Mucosa of gallbladder (tissue), 1 donor: ENCODE measurements around the gene REC8. TPM values are rescaled to one million over a fixed set of nuclear protein-coding genes. Genes with fewer than 3 reads are reported as not detected.
"Not testable (repeated sequence)": the region's sequence is repeated elsewhere in the genome, so short reads cannot be mapped to it uniquely, and the experiment has no call there.

Source experiments
- DNase-seq: peaks from one replicate; pipeline ENCODE4 v3.0.0-alpha.2; 2020; ENCODE audit warnings: low spot score
- total RNA-seq: library from RNA; stranded (reverse); gene quantifications from one replicate; pipeline ENCODE4 v1.2.1, GENCODE V29; 2021
- donor health status: DM: no; HTN: no; CAD: no.

Gene REC8
- total RNA-seq, 1 donor from 2014 or later, result 208 TPM

GRCh38 chr14:24203249-24203886 is 31.5 kb downstream of the REC8 start:
- not testable (repeated sequence) for DNase-seq

DNA sequence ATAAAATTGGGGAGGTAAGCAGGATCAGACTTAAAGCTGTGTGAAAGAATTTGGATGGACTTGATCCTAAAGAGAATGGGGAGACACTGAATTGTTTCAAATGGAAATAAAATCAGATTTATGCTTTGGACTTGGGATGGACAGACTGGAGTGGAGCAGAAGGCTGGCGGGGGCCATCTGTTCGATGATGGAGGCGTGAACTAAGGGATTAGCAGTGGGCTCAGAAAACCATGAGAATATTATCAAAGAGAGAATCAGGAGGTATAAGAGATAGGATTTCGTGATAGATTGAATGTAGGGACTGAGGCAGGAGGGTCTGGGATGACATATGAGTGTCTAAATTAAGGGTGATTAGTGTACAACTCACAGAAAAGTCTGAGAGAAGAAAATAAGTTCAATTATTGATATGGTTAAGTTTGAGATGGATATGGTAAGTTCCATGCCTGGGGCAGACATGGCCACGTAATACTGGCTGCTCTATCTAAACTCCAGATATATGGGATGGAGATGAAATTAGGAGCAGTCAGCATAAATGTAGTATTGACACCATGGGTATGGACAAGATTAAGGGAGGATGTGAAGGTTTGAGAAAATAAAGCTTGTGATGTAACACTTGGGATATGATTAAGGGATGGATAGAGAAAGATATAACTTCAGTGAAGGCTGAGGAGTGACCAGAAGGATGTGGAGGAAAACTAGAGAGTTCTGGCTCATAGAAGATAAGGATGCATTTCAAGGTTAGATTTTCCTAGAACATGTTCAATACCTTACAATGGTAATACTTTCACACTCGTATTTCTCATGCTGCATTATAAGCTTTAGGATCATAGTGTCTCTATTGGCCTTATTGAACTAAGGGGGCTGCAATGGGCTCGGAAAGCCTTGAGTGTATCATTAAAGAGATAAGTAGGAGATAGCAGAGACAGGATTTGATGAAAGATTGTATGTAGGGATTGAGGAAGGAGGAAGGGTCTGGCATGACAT is 32.6 kb downstream of the REC8 start:
- no peak for DNase-seq

GRCh38 chr14:24206260-24207103 is 34.6 kb downstream of the REC8 start:
- DNase-seq, result no peak

DNA sequence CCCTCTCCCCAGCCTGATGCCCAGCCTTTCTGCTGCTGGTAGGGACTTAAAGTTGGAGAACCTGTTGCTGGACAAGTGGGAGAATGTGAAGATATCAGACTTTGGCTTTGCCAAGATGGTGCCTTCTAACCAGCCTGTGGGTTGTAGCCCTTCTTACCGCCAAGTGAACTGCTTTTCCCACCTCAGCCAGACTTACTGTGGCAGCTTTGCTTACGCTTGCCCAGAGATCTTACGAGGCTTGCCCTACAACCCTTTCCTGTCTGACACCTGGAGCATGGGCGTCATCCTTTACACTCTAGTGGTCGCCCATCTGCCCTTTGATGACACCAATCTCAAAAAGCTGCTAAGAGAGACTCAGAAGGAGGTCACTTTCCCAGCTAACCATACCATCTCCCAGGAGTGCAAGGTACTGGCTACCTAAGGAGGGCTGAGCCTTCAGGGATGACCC is 35.2 kb downstream of the REC8 start:
- DNase-seq, result no peak

DNA sequence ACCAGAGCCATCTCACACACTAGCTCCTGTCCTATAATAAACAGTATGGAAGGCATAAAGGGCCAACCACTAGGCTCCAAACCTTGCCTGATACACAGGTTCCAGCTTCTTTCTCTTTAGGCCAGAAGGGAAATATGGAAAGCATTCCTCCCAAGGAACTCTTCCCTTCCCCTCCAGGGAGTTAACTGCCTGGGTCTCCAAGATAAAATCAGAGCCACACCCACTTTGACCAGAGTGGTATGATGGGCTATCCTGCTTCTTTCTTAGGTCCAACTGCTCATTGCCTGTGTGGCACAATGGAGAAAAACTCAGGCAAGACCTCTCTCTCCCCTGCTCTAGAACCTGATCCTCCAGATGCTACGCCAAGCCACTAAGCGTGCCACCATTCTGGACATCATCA is 35.7 kb downstream of the REC8 start:
- no peak for DNase-seq

- DNase-seq, result no peak
Observed at GRCh38 chr14:24211311-24211710, 39.4 kb downstream of the REC8 start.

DNA sequence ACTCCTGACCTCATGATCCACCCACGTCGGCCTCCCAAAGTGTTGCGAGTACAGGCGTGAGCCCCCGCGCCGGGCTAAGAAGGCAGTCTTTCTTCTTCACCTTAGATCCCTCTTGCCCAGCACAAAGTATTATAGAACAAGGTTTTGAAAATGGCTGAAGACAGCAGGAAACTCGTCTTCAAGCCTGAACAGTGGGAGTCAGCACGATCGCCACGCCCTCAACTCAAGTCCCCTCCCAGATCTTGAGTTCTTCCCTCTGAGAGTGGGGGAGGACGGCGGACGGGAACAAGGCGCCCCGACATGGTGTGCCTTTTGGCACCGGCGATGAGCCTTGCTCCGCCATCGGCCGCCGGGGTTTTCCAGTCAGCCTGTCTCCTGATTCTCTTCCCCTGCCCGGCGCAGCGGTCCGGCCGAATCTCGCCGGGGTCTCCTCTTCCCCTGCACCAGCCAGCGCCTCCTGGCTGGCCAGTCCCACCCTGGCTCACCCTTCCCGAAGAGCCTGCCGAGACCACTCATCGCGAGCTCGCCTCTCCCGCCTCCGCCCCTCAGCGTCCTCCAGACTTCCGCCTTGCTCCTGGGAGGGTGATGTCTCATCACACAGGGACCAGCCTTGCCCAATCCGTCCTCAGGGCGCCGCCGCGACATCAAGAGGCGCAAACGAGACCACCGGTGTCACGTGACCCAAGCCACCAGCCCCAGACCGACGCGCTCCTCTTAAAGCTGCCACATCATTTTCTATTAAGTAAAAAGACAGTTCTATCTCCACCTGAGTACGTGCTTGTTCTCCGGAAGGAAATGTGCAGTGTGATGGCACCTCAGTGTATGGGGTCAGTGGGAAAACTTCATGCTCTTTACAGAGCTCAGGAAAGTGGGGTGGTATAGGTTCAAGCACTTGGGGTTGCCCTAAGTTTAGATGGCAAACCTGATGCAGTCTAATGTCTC is 41.3 kb downstream of the REC8 start, which contains the start of gene CHMP4A:
CHMP4A (minus strand) TSS at position 565 of the 942 bp plus-strand sequence; CDS start at position 516, 49 bp downstream.
- peak; percentile 97 for DNase-seq

DNA sequence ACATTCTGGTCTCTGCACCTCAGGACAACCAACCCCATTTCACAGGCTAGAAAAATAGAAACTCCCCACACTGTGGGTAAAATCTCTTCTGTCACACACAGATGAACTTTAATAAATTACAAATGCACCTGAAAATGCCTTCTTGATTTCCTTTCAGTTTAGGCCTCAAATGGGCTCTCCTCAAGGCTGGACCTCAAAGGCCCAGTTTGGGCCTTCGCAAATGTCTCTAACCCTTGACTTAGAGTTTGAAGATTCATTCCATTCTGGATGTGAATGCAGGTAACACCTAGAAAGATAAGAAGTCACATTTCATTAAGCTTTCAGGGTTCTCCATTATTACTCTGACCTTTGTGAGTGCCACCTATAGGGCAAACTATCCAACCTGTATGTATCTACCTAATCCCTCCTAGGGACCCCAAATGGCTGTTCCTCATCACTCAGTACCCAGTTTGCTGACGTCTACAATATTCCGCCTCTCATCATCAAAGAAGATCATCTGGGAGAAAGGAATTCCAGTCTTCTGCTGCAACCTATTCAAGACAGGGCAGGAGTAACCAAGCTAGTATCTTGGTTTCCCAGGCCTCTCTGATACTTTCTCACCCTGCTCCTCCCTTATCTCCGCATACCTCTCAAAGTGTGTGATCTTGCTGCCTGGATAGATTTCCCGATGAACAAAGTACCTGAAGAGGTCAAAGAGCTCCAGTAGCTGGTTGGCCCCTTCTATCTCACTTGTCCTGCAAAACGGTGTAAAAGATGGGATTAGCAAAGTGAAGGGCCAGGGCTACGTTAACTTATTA is 42.2 kb downstream of the REC8 start:
- DNase-seq, result no peak

DNA sequence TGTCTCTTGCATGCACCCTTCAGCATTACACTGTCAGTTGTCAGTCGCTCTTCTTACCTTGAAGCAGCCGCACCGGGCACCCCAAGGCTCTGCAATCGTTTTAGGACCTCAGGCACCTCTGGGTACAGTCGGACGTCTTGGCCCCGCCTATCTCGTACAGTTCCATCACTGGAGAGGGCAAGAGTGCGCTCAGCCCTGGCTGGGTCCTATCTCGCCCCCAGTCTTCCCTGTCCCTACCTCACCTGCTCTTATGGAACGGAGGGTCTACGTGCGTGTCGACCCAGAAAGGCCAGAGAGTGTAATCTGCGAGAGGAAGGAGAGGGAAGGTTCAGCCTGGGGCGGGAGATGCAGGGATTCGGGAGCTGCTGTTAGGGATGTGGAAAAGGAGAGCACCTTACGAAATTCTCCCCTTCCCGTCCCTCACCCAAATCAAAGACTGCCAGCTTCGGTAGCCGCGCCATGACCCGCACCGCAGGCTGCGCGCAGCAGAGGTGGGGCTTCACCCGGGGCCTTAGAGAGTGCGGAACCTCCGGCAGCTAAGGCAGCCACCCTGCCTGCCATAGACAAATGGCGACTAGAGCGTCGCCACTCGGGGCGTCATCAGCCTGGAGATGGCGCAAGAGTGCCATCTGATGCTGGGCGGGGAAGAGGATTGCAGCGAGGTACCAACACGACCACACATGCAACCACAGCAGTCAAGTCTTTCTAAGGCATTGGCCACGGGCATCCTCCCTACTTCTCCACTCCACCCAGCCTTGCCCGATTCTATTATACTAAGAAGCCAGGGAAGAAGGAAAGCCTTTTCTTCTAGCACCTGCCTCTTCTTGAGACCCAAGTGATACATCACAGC is 43.8 kb downstream of the REC8 start, which contains the start of gene MDP1:
MDP1 (minus strand) TSS at position 572 of the 850 bp plus-strand sequence; CDS start at position 461, 111 bp downstream.
- DNase-seq, result peak; percentile 87

- no peak for DNase-seq
Observed at GRCh38 chr14:24216345-24216699, 44.4 kb downstream of the REC8 start.

DNA sequence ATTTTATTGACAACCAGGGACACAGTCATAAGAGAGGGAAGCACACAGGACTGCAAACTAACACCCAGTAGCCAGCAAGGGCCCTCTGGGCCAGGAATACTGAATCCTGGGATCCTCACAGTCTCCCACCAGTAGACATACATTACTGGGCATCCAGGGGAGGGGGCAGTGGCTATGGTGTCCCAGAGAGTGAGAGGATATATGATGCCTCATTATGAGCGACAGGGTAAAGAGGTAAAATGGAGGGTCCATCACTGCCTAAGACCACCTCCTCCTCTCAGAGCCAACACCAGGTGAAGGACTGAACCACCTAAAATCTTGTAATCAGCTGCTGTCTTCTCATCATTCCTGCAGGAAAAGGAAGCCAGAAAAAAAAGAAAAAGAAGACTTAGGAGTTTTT is 45.0 kb downstream of the REC8 start:
- not testable (repeated sequence) for DNase-seq

GRCh38 chr14:24219080-24219479 is 47.2 kb downstream of the REC8 start:
- no peak for DNase-seq

DNA sequence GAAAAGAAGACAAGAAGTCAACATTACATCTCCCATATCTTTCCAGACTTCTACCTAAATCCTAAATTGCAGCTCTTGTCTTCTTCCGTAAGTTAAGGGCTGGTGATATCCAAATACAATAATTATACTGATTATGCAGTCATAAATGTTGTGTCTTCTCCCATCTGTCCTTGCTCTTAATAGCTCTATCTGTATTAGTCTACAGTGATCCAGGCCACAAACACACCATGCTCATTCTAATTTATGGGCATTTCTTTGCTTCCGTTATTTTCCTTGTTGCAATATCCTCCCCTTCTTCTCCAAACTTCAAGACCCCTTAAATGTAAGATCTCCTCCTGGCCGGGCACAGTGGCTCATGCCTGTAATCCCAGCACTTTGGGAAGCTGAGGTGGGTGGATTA is 47.6 kb downstream of the REC8 start:
- no peak for DNase-seq

DNA sequence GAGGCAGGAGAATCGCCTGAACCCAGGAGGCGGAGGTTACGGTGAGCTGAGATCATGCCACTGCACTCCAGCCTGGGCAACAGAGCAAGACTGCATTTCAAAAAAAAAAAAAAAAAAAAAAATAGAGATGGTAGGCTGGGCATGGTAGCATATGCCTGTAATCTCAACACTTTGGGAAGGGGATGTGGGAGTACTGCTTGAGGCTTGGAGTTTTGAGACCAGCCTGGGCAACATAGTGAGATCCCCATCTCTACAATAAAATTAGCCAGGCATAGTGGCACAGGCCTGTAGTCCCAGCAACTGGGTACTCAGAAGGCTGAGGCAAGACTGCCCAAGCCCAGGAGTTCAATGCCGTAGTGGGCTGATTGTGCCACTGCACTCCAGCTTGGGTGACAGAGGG is 51.1 kb downstream of the REC8 start:
- DNase-seq, result not testable (repeated sequence)

GRCh38 chr14:24224618-24225071 is 52.8 kb downstream of the REC8 start:
- DNase-seq, result no peak

DNA sequence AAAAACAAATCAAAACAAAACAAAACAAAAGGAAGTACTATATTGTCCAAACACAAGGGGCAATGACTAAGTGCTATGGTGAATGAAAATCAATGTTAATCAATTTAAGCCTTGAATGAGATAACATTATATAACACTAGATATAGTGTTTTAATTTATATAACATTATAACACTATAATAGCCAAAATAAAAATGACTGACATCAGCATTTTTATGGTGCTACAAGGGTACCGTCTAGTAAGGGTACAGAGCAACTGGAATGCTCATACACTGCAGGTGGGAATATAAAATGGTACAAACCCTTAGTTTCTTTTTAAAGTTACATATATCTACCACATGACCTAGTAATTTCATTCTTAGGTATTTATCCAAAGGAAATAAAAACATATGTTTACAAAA is 54.6 kb downstream of the REC8 start:
- no peak for DNase-seq

GRCh38 chr14:24228902-24229301 is 57.0 kb downstream of the REC8 start:
- DNase-seq, result no peak
